HG03565 (cell line): ENCODE data around the gene CCR3.

ENCODE experiments used
- ATAC-seq: cut with Tn5 transposase; IDR thresholded peaks from one replicate; pipeline ENCODE4 v1.9.1; 2021; ENCODE audit warnings: mild to moderate bottlenecking, moderate library complexity; ENCODE audit not compliant: unreplicated experiment

Gene CCR3

GRCh38 chr3:46293991-46294833, 52.0 kb downstream of the CCR3 start:
- no peak for ATAC-seq

DNA sequence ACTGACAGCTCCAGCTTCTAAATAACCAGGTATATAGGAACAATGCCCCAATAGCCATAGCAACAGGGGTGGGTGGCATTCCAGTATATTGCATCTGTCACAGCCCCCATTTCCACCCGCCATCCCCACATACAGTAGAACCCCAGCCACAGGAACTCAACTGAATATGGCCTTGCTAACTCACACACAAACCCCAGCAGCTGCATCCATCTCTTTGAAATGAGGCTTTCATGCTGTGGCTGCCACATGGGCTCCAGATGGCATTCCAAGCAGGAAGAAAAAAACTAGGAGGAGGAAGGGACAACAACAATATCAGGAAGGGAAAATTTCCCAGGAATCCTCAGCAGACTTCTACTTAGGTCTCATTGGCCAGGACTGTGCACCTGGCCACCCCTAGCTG, 54.6 kb downstream of the CCR3 start:
- ATAC-seq, result no peak

- no peak for ATAC-seq
Measured at GRCh38 chr3:46297658-46298423, 55.6 kb downstream of the CCR3 start.

GRCh38 chr3:46298871-46299607, 56.8 kb downstream of the CCR3 start:
- ATAC-seq, result no peak

DNA sequence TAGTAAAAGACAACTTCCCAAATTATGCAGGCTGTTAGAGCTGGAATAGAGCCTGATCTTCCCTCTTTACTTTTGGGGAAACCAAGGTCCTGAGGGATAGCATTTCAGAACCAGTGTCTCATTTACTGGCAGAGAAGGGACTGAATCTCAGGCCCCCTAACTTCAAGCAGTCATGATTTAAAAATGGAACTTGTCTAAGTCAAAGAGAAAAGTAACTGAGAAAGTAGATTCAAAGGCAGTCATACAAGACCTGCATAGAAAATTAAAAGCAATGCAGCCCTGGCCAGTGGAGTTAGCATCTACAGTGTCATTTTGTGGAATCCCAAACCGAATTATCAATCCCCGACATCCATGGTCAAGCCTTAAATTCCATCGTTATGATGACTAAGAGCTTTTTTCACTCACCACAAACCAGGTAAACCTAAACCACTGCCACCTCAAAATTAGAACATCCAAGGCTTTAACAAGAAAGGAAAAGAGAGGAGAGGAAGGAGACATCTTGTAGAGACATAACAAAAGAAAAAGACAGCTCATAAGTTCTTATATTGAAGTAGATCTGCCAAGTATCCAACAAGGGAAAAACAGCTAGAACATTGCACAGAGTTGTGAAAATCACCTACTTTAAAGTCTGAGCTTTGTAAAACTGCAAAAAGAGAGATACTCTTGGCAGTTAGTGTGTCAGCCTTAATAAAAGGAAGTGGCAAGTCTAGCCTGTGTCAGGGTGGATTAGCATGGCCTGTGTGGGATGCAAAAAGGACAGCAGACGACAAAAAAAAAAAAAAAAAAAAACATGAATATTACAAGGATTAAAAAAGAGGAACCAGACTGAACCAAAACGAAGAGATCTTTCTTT, 57.6 kb downstream of the CCR3 start:
- no peak for ATAC-seq

- no peak for ATAC-seq
Measured at GRCh38 chr3:46300461-46300789, 58.2 kb downstream of the CCR3 start.

DNA sequence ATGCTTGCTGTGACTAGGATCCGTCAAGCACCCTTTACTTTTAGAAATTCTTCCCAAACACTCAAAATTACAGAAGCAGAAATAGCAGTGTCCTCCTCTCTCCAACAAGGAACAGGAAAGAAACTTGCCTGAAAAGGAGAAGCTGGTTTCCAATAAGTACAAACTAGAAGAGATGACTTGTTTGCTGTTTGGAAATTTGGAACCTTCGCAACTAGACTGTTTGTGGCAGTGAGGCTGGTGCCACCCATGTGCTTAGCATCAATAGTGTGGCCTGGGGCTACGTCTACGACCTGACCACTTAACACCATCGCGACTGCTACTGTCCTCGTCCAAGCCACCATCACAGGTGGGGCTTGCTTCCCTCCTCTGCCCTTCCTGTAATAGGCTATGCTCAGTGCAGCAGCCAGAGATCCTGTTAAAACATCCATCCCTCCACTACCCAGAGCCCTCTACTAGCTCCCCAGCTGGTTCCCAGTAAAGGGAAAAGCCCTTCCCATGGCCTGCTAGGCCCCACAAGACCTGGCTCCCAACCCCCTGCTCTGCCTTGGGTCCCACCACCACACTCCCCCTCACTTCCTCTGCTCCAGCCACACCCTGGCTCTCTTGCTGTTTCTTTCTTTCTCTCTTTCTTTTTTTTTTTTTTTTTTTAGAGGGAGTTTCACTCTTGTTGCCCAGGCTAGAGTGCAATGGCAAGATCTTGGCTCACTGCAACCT, 59.0 kb downstream of the CCR3 start:
- ATAC-seq, result no peak

GRCh38 chr3:46303240-46303639, 61.0 kb downstream of the CCR3 start:
- ATAC-seq, result no peak

DNA sequence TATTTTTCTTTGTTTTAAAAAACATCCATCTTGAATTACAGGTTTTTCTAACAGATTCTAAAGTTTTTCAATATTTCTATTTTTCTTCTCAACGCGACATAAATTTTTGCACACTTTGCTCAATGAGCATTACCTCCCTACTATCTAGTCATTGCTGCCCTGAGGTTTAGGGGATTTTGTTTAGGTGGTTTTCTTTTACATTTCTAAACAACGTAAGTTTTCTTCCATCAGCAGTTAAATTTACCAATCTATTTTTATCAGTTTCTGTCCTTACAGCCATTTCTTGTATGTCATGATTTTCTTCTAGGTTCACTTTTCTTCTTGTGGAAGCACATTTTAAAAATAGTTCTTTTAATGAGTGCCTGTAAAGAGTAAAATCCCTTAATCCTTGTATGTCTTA, 62.5 kb downstream of the CCR3 start:
- ATAC-seq, result no peak

- no peak for ATAC-seq
Measured at GRCh38 chr3:46312991-46313390, 70.7 kb downstream of the CCR3 start.

DNA sequence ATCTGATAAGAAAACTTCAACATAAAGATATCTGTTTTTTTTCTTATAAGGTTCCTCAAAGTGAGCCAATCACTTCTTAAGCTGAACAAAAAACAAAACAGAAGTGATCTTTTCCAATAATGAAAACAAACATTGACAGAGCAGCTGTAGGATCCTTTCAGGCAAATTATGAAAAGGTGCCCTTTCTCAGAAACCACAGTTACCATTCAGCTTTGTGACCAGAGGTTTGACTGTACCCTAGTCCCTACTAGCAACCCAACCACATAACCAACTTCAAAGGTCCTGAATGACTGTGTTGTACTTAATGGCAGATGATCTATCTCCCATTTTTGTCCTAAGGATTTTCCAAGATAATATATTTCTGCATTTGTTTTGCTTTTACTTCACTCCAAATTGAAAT, 72.3 kb downstream of the CCR3 start:
- no peak for ATAC-seq

- ATAC-seq, result no peak
Measured at GRCh38 chr3:46316206-46316605, 73.9 kb downstream of the CCR3 start.
